ENCODE measurements around the gene CDH23.

- TF ChIP-seq CTCF (IDR thresholded peaks at IDR 0.05) (no peak), EZH2 (IDR thresholded peaks at IDR 0.05; ENCODE audit: borderline replicate concordance, insufficient read depth, low read depth, low read length, poor library complexity, severe bottlenecking) (no peak)
Measured at GRCh38 chr10:71448146-71448545, 51.4 kb downstream of the CDH23 start.
